NCI-H526 treated with DMSO at 0.1 percent for 48 hours (cell line): ENCODE measurements around the gene GJC2.

Experiments used
- DNase-seq: peaks from one replicate; lab custom pipeline; 2025; lab: John Stamatoyannopoulos, UW

Gene GJC2

DNA sequence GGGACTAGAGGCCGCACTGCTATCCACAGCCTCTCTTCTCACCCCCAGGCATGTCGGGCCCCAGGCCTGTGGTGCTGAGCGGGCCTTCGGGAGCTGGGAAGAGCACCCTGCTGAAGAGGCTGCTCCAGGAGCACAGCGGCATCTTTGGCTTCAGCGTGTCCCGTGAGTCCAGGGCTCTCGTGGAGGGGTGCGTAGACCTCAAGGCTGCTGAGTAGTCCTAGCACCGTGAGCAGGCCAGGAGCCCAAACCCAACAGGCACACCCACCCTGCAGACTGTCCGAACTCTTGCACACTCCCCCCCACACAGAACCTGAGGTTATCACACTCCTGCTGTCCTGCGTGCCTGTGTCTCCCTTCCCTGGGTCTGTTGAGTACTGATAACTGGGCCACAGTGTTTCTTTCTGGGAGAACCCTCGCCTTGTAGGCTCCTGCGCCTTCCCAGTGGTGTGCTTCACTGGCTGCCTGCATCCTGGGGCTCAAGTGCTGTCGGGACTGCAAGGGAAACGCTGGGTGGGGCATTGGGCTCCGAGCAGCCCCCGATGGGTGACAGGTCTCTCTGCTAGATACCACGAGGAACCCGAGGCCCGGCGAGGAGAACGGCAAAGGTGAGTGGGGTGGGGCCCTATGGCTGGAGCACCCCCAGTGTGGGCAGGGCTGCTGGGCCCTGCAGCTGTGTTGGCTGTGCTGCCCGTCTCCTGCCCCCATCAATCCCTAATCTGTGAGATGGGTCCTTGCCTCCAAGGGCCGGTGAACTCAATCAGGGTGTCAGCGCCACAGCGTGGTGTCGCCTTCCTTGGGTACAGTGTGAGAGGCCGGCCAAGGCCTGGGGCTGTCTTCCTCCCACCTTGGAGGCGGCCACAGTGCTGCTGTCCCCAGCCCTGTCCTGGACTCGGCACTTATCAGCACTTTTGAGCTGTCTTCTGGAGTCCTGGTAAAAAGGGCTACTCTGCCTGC lies 4.0 kb upstream of the GJC2 start:
- no peak for DNase-seq

DNA sequence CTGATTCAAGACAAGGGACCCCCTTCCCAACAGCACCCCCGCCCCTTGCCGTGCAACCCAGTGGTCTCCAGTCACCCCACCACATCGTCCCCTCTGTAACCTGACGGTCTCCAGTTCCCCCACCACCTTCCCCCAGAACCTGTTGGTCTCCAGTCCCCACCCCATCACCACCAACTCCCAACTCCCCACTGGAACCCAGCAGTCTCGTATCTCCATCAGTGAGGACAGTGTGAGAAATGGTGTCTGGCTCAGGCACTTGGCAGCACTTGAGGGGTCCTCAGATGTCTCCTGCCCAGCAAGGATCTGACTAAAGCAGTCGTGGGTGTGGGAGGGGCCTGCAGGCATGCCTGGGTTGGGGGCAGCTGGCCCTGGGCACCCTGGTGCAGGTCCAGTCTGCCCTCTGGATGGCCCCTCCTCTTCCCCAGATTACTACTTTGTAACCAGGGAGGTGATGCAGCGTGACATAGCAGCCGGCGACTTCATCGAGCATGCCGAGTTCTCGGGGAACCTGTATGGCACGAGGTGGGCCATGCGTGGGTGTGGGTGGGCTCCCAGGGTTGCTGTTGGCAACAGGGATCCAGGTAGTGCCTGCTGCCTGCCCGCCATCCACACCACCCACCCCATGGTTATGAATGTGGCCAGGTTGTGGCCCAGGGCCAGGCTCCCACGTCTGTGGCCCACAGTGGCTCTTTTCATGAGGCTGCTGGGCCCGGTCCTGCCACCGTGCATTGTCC lies 3.1 kb upstream of the GJC2 start:
- no peak for DNase-seq

DNA sequence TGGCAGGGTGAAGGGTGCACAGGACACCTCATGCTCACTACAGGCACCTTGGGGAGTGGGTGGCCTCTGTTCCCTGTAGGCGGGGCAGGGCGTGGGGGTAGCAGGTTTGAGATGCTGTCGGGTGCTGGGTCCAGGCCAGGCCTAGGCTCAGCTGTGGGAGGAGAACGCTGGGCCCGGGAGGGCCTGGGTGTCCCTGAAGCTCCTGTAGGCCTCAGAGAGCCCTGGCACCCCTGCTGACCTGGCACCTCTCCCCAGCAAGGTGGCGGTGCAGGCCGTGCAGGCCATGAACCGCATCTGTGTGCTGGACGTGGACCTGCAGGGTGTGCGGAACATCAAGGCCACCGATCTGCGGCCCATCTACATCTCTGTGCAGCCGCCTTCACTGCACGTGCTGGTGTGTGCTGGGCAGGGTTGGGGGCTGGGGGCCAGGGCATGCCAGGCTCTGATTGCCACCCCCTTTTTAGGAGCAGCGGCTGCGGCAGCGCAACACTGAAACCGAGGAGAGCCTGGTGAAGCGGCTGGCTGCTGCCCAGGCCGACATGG lies 2.5 kb upstream of the GJC2 start:
- DNase-seq, result no peak

GRCh38 chr1:228147768-228148167 lies 2.0 kb upstream of the GJC2 start:
- no peak for DNase-seq

DNA sequence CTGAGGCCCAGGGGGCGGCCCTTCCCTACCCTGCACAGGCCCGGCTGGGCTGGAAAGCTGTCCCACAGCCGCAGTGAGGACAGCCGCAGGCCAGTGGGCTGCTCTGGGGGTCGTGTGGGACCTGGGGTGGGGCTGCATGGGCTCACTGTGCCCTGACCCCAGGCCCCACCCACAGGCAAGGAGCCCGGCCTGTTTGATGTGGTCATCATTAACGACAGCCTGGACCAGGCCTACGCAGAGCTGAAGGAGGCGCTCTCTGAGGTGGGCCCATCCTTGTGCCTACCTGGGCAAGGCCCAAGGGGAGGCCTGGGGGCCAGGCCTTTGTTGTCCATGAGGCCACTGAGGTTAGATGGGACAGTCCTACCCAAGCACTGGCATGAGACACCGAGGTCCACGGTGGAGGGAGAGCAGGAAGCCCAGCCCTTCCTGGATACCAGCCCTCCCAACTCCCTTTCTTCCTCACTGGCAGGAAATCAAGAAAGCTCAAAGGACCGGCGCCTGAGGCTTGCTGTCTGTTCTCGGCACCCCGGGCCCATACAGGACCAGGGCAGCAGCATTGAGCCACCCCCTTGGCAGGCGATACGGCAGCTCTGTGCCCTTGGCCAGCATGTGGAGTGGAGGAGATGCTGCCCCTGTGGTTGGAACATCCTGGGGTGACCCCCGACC lies 1.4 kb upstream of the GJC2 start:
- no peak for DNase-seq

DNA sequence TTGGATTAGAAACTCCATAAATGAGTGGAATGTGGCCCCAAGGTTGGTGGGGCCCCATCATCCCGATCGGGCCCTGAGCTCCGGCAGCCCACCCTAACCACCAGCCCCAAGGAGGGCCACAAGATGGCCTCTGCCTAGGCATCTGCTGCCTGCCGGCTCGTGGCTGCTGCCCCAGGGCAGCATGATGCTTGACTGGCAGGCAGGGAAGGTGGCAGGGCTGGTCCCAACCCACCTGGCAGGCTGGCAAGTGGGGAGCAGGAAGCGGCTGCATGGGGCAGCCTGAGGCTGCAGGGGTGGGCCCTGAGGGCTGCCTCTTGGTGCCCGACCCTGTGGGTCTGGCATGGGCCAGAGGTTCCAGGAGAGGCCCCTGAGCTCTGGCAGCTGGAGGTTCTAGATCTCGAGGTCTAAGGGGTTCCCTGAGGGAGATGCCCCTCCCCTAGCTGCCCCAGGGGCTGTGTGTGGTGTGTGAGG lies 760 bp upstream of the GJC2 start:
- no peak for DNase-seq

DNA sequence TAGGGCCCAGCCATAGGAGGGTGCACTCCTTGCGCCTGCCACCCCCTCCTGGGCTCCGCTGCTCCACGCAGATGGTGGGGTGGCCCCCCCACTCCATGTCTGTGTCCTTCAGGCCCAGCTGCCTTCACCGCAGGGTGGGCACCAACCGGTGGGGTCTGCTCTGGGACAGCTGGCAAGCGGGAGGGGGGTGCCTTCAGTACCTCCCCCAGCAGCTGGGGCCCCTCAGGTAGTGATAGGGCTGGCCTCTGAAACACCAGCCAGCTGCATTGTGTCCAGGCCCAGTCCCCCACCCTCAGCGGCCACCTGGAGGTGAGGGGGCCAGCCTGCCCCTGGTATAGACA lies 360 bp downstream of the GJC2 start:
- no peak for DNase-seq

DNA sequence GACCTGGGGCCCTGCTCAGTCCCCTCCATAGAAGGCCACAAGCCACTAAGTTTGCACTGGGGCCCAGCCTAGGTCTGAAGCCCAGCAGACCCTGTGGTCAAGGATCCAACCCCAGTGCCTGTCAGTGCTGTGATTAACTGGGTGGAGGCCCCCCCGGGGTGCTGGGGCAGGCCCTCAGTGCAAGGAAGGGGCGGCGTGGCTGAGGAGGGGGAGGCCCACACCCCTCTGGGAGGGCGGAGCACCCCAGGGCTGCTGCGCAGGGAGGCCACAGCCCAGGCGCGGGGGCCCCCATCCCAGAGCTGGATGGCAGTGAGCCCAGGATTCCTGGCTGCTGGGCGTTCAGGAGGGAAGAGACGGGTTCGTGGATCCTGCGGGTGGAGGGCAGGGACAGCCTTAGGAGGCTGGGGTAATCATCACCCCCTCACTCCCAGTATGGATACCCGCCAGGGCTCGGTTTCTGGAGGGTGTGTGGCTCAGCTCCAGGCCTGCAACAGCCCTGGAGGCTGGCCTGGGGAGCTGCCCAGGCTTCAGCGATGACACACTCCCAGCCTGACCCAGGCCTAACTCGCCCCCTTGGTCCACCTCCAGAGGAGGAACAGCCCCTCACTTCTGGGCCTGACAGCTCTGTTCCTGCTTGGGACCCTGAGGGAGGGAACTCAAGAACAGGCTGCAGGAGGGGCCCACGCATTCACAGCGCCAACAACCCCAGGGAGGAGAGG lies 890 bp downstream of the GJC2 start:
- DNase-seq, result no peak

DNA sequence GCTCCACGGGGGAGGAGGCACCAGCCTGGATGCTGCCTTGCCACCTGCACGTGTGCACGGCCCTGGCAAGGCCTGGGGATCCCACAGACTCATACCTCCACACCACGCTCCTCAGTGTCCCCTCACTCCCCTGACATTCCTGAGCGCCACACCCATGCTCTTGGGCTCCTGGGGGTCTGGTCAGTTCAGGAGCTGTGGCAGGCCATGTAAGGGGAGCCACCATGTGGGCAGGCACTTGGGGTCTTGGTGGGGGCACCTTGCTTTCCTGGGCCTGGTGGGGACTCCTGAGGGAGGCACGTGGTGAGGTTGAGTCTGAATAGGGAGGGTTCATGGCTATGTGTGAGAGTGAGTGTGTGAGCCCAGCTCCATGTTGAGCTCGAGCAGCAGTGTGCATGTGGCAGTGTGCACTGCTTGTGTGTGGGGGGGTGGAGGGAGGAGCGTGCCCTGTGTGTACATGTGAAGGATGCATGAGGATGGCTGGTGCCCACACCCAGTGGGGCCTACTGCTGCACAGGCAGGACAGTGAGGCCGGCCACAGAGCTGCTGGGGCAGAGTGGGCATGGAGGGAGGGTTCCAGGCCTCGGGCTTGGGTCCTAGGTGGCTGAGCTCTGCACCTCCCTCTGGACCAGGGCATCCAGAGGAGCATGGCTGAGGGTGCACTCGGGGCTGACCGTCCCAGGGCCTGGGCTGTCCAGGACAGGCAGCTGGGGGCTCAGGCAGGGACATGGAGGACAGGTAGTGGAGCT lies 1.6 kb downstream of the GJC2 start:
- DNase-seq, result no peak

GRCh38 chr1:228152097-228152917 lies 2.6 kb downstream of the GJC2 start:
- no peak for DNase-seq

DNA sequence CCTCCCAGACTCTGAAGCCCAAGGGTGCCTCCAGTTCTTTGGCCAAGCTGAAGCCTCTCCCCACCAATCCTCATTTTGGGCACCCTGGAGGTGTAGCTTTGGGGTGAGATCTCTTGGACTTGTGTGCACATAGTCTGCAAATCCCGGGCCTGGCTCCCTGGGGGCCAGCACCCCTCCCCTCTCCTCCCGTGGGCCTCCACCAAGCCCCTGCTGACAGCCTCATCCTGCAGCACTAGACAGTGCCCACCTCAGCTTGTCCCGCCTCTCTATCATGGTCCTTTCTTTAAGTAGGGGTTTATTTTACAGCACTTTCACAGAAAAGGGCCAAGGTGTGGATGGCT lies 3.2 kb downstream of the GJC2 start:
- DNase-seq, result no peak

DNA sequence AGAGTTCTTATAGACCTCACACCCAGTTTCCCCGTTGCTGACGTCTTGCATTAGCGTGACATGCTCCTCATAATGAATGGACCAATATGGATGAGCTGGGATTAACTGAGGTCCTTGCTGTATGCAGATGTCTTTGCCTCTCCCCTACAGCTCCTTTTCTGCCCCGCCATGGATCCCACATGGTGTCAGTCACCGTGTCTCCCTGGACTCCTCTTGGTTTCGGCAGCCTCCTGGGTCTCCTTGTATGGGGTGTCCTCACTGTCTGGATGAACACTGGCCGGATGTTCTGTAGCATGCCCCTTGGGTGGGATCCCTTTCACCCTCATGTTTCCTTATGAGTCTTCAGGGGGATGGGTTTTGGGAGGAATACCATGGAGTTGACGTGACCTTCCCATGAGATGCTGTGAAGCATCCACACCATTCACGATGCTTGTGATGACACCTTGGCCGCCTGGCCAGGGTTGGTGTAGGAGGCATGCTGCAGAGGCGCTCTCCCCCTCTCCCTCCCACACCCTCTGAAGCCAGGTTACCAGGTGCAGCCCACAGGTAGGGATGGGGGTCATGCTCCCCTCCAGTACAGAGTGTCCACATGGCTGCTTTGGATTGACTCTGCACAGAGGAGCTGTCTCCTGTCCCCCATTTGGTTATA lies 4.4 kb downstream of the GJC2 start:
- DNase-seq, result no peak

- no peak for DNase-seq
Measured at GRCh38 chr1:228154670-228155571, 5.2 kb downstream of the GJC2 start.

DNA sequence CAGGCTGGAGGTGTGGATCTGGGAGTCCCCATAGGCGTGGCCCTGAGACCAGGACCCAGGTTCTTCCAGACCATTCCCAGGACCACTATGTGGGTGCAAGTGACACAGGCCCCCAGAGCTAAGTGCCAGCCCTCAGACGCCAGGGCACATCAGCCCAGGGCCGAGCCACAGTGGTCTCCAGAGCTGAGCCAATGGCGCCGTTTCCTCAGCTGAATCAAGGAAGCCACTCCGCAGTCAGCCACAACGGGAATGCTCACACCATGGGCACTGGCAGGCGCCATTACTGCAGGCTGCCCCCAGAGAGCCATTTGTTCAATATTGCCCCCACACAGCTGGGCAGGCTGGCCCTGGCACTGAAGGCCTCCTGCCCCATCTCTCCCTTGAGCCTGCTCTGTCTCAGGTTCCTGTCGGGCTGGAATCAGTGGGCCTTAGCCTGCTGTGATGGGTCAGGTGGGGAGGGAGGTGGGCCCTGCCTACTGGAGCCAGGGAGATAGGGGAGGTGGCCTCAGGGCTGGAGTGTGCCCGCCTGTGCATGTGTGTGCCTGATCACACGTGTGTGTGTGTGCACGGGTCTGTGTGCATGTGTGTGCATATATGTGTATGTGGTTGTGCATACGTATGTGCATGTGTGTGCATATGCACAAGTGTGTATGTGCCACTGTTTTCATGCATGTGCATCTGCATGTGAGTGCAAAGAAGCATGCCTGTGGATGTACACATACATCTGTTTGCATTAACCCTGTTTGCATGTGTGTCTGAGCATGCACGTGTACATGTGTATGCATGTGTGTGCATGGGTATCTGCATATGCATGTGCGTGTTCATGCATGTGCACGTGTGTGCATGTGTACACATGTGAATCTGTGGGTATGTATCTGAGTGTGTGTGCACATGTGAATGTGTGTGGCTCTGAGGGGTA lies 6.1 kb downstream of the GJC2 start:
- DNase-seq, result no peak

GRCh38 chr1:228156515-228156881 lies 6.8 kb downstream of the GJC2 start:
- DNase-seq, result no peak

GRCh38 chr1:228156941-228157728 lies 7.4 kb downstream of the GJC2 start:
- DNase-seq, result no peak

DNA sequence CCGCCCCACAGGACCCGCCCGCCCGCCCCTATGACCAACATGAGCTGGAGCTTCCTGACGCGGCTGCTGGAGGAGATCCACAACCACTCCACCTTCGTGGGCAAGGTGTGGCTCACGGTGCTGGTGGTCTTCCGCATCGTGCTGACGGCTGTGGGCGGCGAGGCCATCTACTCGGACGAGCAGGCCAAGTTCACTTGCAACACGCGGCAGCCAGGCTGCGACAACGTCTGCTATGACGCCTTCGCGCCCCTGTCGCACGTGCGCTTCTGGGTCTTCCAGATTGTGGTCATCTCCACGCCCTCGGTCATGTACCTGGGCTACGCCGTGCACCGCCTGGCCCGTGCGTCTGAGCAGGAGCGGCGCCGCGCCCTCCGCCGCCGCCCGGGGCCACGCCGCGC lies 8.0 kb downstream of the GJC2 start:
- DNase-seq, result no peak
